Vagina (tissue), 2 donors: ENCODE data around the gene PDZD11. TPM values are rescaled to one million over a fixed set of nuclear protein-coding genes. Genes with fewer than 3 reads are reported as not detected.

ENCODE experiments used
- DNase-seq, 2 donors: peaks; one replicate each; pipeline ENCODE4 v3.0.0-alpha.2; 2017; ENCODE audit errors: extremely low spot score in 2 of 2
- H3K27ac ChIP-seq: fragments of 200-600 bp; sonication (generic); one replicate; pipeline ENCODE4 v1.5.1; 2019
- H3K27me3 ChIP-seq: fragments of 200-600 bp; sonication (generic); one replicate; pipeline ENCODE4 v1.5.1; 2019
- H3K36me3 ChIP-seq, 2 donors: fragments of 200-600 bp; sonication (generic); one replicate each; pipeline ENCODE4 v1.5.1; 2017 to 2019
- H3K4me1 ChIP-seq: fragments of 200-600 bp; sonication (generic); one replicate; pipeline ENCODE4 v1.5.1; 2019
- H3K4me3 ChIP-seq, 2 donors: fragments of 200-600 bp; sonication (generic); 1 replicate in 1 of 2; 2 replicates in 1 of 2; pipeline ENCODE4 v1.5.1; 2016 to 2019
- H3K9me3 ChIP-seq: fragments of 200-600 bp; sonication (generic); one replicate; pipeline ENCODE4 v1.5.1; 2019
- POLR2A ChIP-seq, 2 donors: fragments of 450-650 bp; IDR thresholded peaks; one replicate each; pipeline ENCODE4 v1.6.1; 2017; ENCODE audit warnings: antibody characterized with exemption in 2 of 2, mild to moderate bottlenecking in 2 of 2, moderate library complexity in 2 of 2
- POLR2AphosphoS5 ChIP-seq, 2 donors: sonication (generic); formaldehyde crosslinking; IDR thresholded peaks; one replicate each; pipeline ENCODE4 v1.9.0; 2017; ENCODE audit warnings: antibody characterized with exemption in 2 of 2, mild to moderate bottlenecking in 2 of 2, low read depth in 1 of 2; ENCODE audit not compliant: insufficient read depth in 1 of 2
- intact Hi-C: fragments of 100-400 bp; cut with DNase I; formaldehyde crosslinking; loops from one replicate; pipeline ENCODE4 v1.15.1; 2023
- total RNA-seq: library from RNA; depleted of rRNA; stranded (reverse); fragments of >200 nt; gene quantifications from one replicate; pipeline ENCODE4 v1.2.3, GENCODE V29; 2016
- TF ChIP-seq, protein P1 (sequence below), 3 experiments: fragments of 450-650 bp in 2 of 3; fragments of 200-600 bp in 1 of 3; sonication (generic) in 1 of 3; IDR thresholded peaks; one replicate each; pipeline ENCODE4 v1.5.1; 2017 to 2019; ENCODE audit warnings: antibody characterized with exemption in 3 of 3, mild to moderate bottlenecking in 2 of 3, moderate library complexity in 2 of 3

The PDZD11 gene
- total RNA-seq, 1 donor from 2014 or later, result 33.4 TPM

DNA sequence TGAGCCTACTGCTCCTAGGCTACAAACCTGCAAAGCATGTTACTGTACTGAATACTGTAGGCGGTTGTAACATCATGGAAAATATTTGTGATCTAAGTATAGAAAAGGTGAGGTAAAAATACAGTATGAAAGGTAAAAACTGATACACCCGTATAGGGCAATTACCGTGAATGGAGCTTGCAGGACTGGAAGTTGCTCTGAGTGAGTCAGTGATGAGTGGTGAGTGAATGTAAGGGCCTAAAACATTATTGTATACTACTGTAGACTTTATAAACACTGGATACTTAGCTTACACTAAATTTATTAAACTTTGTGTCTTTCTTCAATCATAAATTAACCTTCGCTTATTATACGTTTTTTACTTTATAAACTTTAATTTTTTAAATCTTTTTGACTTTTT is 3.9 kb upstream of the PDZD11 start:
- TF ChIP-seq POLR2A (IDR thresholded peaks at IDR 0.05), result no peak

DNA sequence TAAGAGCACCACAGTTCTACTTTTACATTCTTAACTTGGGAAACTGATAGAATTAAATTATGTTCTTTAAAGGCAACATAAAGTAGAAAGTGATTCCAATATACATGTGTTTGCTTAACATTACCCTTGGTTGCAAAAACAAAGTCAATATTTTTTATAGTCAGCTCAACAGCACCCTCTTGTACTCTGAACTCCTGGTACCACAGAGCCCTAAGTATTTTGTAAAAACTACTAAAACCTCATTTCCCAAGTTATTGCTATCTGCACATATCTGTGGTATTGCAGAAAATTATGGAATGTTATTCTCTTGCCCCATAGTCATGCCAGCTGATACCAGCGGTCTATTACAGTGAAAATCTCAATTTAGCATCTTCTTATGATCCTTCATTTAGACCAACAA is 3.1 kb upstream of the PDZD11 start:
- Histone ChIP-seq H3K4me1 (peaks cover 9% of the 10 kb centered on the region), H3K27me3 (no peaks in the 10 kb centered on the region), H3K9me3 (no peaks in the 10 kb centered on the region), H3K36me3 (no peaks in the 10 kb centered on the region), H3K27ac (no peak overlapping the region), H3K4me3 (no peak overlapping the region)
- TF ChIP-seq POLR2AphosphoS5 (IDR thresholded peaks at IDR 0.05; ENCODE audit: insufficient read depth in 1 of 2, low read depth in 1 of 2) (no peak), POLR2A (IDR thresholded peaks at IDR 0.05) (no peak)
- TF ChIP-seq, protein P1, sequence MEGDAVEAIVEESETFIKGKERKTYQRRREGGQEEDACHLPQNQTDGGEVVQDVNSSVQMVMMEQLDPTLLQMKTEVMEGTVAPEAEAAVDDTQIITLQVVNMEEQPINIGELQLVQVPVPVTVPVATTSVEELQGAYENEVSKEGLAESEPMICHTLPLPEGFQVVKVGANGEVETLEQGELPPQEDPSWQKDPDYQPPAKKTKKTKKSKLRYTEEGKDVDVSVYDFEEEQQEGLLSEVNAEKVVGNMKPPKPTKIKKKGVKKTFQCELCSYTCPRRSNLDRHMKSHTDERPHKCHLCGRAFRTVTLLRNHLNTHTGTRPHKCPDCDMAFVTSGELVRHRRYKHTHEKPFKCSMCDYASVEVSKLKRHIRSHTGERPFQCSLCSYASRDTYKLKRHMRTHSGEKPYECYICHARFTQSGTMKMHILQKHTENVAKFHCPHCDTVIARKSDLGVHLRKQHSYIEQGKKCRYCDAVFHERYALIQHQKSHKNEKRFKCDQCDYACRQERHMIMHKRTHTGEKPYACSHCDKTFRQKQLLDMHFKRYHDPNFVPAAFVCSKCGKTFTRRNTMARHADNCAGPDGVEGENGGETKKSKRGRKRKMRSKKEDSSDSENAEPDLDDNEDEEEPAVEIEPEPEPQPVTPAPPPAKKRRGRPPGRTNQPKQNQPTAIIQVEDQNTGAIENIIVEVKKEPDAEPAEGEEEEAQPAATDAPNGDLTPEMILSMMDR (IDR thresholded peaks at IDR 0.05), result no peak
- DNase-seq, result no peak
- intact Hi-C loops, result no loop called here

More for the DNA sequence above, 3.9 kb upstream of the PDZD11 start:
- no peak for DNase-seq
- no peaks in the 10 kb centered on the region for H3K9me3 ChIP-seq
- intact Hi-C loops, result no loop called here
- H3K36me3 ChIP-seq, result no peaks in the 10 kb centered on the region
- no peak overlapping the region for H3K27ac ChIP-seq
- H3K4me3 ChIP-seq, result no peak overlapping the region
- H3K27me3 ChIP-seq, result no peaks in the 10 kb centered on the region
- H3K4me1 ChIP-seq, result peaks cover 9% of the 10 kb centered on the region

DNA sequence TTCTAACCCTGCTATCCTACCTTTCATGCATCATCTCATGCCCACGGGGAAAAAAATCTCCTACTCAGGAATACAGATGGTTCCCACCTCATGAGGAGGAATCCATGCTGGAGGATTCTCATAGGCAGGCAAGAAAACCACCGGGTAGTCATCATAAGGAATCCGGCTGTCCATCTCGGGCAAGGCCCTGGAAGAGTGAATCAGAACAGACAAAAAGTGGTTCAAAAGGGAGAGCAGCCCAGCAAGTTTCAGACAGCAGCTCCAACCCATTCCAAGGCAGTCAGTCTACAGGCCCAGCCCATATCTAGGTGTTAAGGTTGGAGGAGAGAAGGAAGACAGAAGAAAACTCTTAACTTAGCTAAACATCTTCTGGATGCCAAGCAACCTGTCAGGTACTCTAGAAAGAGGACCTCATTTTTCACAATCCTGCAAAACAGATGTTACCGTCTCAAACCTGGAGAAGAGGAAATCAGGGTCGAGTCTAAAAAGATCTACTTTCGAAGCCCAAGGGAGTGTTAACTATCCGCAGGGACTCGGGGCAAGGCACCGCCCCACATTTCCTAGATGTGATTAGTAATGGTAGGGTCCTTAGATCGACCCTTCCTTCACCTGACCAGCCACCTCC is 447 bp downstream of the PDZD11 start:
- TF ChIP-seq POLR2AphosphoS5 (IDR thresholded peaks at IDR 0.05; ENCODE audit: insufficient read depth in 1 of 2, low read depth in 1 of 2), result no peak
- TF ChIP-seq, protein P1 (IDR thresholded peaks at IDR 0.05), result no peak
- TF ChIP-seq POLR2A (IDR thresholded peaks at IDR 0.05), result no peak
- H3K27me3 ChIP-seq, result no peaks in the 10 kb centered on the region
- intact Hi-C loops, result no loop called here
- H3K4me3 ChIP-seq, result peak overlapping the region; percentile 34 to 49
- H3K27ac ChIP-seq, result peak overlapping the region; percentile 70
- H3K36me3 ChIP-seq, result peaks cover 0 to 3% of the 10 kb centered on the region in 2 donors
- peaks cover 9% of the 10 kb centered on the region for H3K4me1 ChIP-seq
- DNase-seq, result no peak
- H3K9me3 ChIP-seq, result no peaks in the 10 kb centered on the region

DNA sequence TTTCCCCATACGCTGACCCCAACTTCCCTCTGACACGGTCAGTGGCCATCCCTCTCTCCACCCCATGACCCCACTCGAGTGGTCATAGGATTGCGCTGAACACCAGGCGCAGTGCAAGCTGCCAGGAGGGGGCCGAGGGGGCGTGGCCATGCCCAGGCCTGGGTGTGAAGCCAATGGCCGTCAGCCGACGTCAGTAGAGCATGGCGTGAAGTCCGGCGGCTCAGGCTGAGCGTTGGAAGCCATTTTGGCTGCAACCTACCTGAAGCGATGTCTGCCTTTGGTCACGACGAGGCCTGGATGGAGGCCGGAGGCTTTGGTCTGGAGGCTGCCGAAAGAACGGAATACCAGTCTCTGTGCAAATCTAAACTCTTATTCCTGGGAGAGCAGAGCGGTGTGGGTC is 7.8 kb downstream of the PDZD11 start, which contains the start of gene RAB41:
Gene RAB41 (plus strand): TSS at position 222 of the 400 bp plus-strand sequence. CDS start 46 bp downstream, at position 268.
- no peak for DNase-seq
- Histone ChIP-seq H3K36me3 (peaks cover 0 to 3% of the 10 kb centered on the region in 2 donors), H3K4me3 (no peak within 1 kb of the TSS), H3K4me1 (no peaks in the 10 kb centered on the region), H3K9me3 (no peaks in the 10 kb centered on the region), H3K27me3 (no peaks in the 10 kb centered on the region), H3K27ac (no peak within 1 kb of the TSS)
- intact Hi-C loops, result no loop called here
- no peak for TF ChIP-seq POLR2AphosphoS5 (IDR thresholded peaks at IDR 0.05; ENCODE audit: insufficient read depth in 1 of 2, low read depth in 1 of 2)
- TF ChIP-seq POLR2A (IDR thresholded peaks at IDR 0.05), result no peak
- TF ChIP-seq, protein P1 (IDR thresholded peaks at IDR 0.05), result no peak

DNA sequence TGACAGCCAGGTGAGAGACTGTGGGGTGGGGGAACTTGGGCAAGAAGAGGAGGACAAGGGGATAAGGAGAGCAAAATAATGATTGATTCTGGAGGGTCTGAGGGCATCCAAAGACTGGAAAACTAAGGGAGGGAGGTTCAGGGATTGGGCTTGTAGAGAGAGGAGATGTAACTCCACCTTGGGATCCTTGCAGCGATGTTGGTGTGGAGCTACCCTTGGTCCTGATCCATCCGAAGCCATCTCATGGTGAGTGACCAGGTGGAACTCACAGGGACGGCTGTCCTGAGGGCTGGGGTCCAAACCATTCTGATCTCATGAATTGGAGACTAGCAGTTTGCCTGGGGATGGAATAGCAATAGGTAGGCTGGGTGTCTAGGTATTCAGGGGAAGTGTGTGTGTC is 9.2 kb downstream of the PDZD11 start:
- peaks cover 0 to under 1% of the 10 kb centered on the region in 2 donors for H3K36me3 ChIP-seq
- intact Hi-C loops, result no loop called here
- no peak for DNase-seq

More for the DNA sequence above, 9.2 kb downstream of the PDZD11 start:
- H3K4me1 ChIP-seq, result no peaks in the 10 kb centered on the region
- H3K27ac ChIP-seq, result no peak overlapping the region
- H3K4me3 ChIP-seq, result no peak overlapping the region
- no peaks in the 10 kb centered on the region for H3K27me3 ChIP-seq
- H3K9me3 ChIP-seq, result no peaks in the 10 kb centered on the region
- TF ChIP-seq POLR2A (IDR thresholded peaks at IDR 0.05) (no peak), POLR2AphosphoS5 (IDR thresholded peaks at IDR 0.05; ENCODE audit: insufficient read depth in 1 of 2, low read depth in 1 of 2) (no peak)
- TF ChIP-seq, protein P1 (IDR thresholded peaks at IDR 0.05), result no peak
